GM12892 (cell line): ENCODE measurements around the gene DLG1.
A peak's percentile ranks its signal among the peaks of the same experiment; 100 is the strongest.

ENCODE experiments used
- DNase-seq: peaks from one replicate; pipeline ENCODE4 v3.0.0; 2011; ENCODE audit not compliant: insufficient read length
- FAIRE-seq: peaks from 2 replicates; lab custom pipeline; 2011; peaks lifted over from hg19 to GRCh38; lab: Jason Lieb, UNC
- POLR2A ChIP-seq: IDR thresholded peaks from 2 replicates; pipeline ENCODE4 v1.6.1; 2011; ENCODE audit warnings: low read depth, low read length, control low read depth
- POLR2AphosphoS5 ChIP-seq: IDR thresholded peaks from 2 replicates; pipeline ENCODE4 v1.6.1; 2011; ENCODE audit warnings: low read depth, low read length, control low read depth
- TAF1 ChIP-seq: IDR thresholded peaks from 2 replicates; pipeline ENCODE4 v1.6.1; 2011; ENCODE audit warnings: low read depth, mild to moderate bottlenecking, control low read depth, low read length, borderline replicate concordance

DLG1 gene

GRCh38 chr3:197309528-197310361 lies 11.3 kb upstream of the DLG1 start:
- DNase-seq, result no peak
- TF ChIP-seq POLR2AphosphoS5 (no peak), POLR2A (no peak), TAF1 (no peak)
- FAIRE-seq, result no peak

DNA sequence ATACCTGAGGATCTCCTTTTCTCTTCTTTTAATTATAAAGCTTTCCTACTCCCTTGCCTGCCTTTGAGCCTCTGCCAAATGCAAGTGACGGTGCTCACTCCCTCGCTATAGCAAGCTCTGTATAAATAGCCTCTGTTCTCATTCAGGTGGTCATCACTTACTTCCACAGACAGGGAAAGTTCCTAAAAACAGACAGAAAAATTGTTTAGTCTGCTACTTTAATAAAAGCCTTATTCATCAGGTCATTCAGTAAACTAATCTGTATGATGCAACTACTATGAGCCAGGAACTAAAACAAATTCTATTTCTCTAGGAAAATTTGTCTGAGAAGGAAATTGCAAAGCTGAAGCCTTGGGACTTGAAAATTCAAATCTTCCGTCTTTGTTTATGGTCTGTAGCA lies 10.2 kb upstream of the DLG1 start:
- no peak for TF ChIP-seq POLR2AphosphoS5
- no peak for TF ChIP-seq TAF1
- TF ChIP-seq POLR2A, result no peak
- DNase-seq (no peak), FAIRE-seq (no peak)

DNA sequence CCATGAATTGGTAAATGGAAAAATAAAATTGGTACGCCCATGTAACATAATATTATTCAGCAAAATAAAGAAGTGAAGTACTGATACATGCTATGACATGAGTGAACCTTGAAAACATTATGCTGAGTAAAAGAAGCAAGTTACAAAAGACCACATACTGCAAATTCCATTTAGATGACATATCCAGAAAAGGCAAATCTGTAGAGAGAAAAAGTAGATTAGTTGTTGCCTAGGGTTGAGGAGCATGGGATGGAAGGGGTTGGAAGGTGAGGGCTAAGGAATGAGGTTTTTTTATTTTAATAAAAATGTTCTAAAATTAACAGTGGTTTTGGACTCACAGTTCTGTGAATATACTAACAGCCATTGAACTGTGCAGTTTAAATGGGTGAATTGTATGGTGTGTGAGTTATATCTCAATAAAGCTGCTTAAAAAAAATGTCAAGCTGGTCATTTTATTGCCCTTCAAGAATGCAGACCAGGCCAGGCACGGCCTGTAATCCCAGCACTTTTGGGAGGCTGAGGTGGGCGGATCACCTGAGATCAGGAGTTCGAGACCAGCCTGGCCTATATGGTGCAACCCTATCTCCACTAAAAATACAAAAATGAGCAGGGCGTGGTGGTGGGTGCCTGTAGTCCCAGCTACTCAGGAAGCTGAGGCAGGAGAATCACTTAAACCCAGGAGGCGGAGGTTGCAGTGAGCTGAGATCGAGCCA lies 8.1 kb upstream of the DLG1 start:
- DNase-seq, result no peak
- no peak for TF ChIP-seq POLR2A
- TF ChIP-seq POLR2AphosphoS5, result no peak
- TF ChIP-seq TAF1, result no peak
- FAIRE-seq, result no peak

DNA sequence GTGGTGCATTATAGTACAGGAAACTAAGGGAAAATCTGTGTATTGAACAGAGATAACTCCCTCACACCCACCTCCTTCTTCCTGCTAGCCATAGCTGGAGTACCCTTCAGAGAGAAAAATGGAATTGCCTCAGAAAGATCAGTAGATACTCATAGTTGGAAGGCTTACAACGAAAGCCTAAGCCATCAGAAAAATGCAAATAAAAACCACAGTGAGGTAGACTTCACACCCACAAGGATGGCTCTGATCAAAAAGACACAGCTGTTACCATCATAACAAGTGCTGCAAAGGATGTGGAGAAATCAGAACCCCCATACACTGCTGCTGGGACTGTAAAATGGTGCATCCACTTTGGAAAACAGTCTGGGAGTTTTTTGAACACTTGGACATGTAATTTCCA lies 7.4 kb upstream of the DLG1 start:
- FAIRE-seq, result peak; percentile 42
- DNase-seq, result peak; percentile 27
- TF ChIP-seq TAF1 (no peak), POLR2A (no peak), POLR2AphosphoS5 (no peak)

GRCh38 chr3:197303452-197303851 lies 5.0 kb upstream of the DLG1 start:
- TF ChIP-seq POLR2A, result no peak
- no peak for TF ChIP-seq TAF1
- TF ChIP-seq POLR2AphosphoS5, result no peak
- FAIRE-seq (no peak), DNase-seq (no peak)

- DNase-seq (no peak), FAIRE-seq (no peak)
Observed at GRCh38 chr3:197302696-197303341, 4.4 kb upstream of the DLG1 start.

DNA sequence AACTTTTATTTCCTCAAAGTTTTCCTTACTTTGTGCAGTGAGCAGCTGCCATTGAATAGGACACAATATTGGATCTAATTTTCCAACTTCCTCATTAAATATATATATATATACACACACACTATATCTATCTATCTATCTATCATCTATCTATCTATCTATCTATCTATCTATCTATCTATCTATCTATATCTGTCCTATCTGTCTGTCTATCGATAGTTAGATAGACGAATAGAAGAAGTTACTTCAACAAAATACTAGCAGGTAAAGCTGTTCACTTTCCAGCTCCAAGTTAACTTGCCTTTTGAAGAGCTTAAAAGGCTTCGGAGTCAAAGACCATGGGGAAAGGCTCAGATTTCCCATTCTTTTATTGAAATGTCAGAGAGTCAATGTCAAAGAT lies 3.6 kb upstream of the DLG1 start:
- TF ChIP-seq POLR2AphosphoS5 (no peak), POLR2A (no peak), TAF1 (no peak)
- no peak for DNase-seq
- no peak for FAIRE-seq

More at GRCh38 chr3:197302696-197303341, 4.4 kb upstream of the DLG1 start:
- TF ChIP-seq POLR2A (no peak), POLR2AphosphoS5 (no peak), TAF1 (no peak)

DNA sequence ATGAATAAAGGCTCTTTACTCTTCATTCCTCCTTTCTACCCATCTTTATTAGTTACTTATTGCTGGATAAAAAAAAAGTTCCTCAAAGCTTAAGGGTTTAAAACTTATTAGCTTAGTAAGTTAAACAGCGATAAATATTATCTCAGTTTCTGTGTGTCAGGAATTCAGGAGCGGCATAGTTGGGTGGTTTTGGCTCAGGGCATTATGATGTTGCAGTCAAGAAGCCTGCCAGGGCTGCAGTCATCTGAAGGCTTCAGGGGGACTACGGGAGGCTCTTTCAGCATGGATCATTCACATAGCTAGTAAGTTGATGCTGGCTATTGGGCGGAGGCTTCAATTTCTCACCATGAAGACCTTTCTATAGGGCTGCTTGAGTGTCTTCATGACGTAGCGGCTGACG lies 1.9 kb upstream of the DLG1 start:
- DNase-seq (no peak), FAIRE-seq (no peak)
- no peak for TF ChIP-seq POLR2A
- no peak for TF ChIP-seq POLR2AphosphoS5
- TF ChIP-seq TAF1, result no peak

DNA sequence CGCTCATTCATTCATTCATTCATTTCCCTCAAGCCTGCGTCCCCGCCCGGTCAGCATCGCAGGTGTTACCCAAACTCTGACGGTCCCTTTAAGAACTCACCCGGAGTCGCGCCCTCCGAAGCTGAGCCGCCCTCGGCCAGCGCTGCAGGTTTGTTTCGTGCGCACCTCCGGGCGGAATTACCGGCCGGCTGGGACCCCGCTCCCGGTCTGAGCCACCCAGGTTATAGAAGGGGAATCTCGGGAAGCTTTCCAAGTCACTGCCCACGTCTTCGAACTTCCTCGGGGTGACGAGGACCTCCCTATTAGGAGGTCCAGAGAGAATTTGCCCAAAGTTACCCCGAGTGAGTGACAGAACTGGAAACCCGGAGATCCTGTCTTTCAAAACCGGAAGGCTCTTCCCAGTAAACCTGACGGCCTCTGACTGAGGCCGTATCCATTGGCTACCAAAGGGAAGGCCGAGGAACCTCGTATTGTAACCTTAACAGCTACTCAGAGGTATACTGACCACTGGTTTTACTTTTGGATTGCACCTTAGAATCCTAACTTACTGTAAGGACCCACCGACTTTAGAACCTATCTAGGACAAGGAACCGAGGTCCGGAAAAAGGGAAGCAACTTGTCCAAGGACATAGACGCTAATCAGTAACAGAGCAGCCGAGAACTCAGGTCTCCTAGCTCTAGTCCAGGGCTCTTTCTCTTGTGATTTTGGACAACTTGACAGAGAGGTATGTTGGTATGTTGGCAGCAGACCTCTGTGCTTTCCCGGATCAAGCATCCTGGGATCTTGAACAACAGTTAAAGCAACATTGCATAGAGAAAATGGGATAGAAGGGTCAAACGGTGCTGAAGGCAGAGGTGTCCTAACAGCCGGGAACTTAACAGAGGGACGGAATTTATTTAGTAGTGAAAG lies 788 bp upstream of the DLG1 start:
- DNase-seq (peak; percentile 28), FAIRE-seq (peak; percentile 24)
- TF ChIP-seq POLR2A, result no peak
- no peak for TF ChIP-seq POLR2AphosphoS5
- TF ChIP-seq TAF1, result no peak

DNA sequence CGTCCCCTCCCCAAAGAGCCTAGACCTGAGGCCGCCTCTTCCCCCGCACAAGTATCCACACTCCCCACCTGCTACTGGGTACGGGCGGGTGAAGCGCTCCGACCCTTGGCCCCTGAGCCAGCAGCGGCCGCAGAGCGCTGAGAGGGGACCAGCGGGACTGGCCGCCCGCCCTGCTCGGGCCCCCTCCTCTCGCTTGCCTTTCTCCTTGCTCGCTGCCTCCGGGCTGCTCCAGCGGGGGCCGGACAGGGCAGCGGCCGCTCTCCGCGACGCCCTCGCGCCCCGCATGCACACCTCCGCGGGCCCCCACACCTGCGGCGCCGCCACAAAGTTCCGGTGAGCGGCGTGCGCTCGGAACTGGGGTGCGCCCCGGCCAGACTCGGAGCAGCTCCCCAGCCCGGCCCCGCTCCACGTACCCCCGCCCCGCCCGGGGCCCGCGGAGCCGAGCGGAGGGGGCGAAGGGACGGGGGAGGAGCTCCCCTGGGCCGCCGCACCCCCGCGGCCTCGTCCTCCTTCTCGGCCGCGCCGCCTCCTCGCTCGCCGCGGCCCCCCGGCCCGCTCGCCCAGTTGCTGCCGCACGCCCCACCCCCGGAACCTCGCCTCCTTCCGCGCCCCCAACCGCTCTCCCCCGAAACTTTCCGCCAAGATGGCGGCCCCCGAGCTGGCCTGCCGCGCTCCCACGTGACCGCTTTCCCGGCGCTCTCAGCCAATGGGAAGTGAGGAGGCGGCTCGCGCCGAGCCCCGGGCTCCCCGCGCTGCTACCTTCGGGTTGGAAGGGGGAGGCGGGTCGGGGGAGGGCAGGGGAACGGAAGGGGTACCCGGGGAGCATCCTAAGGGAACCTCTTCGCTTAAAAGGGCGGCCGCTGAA lies 704 bp downstream of the DLG1 start:
- FAIRE-seq, result peak; percentile 5
- peak; percentile 88 for DNase-seq
- TF ChIP-seq POLR2AphosphoS5 (0 out of 2 replicates have a peak, but pooled peaks have one; percentile 24), POLR2A (no peak), TAF1 (no peak)
